GM12892 (cell line): ENCODE measurements around the gene IGF1R.

ENCODE experiments used
- POLR2A ChIP-seq: IDR thresholded peaks from 2 replicates; pipeline ENCODE4 v1.6.1; 2011; ENCODE audit warnings: low read depth, low read length, control low read depth
- POLR2AphosphoS5 ChIP-seq: IDR thresholded peaks from 2 replicates; pipeline ENCODE4 v1.6.1; 2011; ENCODE audit warnings: low read depth, low read length, control low read depth

- TF ChIP-seq POLR2A: no peak
- no peak for TF ChIP-seq POLR2AphosphoS5
These were observed 157.3 kb downstream of the IGF1R start for GRCh38 chr15:98805434-98806274.
